Mesendoderm (in vitro differentiated cells): ENCODE data around the gene INPP4A.
"Not testable (repeated sequence)": the region's sequence is repeated elsewhere in the genome, so short reads cannot be mapped to it uniquely, and the experiment has no call there.

ENCODE experiments used
- DNase-seq: peaks from one replicate; pipeline ENCODE4 v3.0.0; 2013
- H2AK5ac ChIP-seq: 2 replicates; pipeline ENCODE4 v1.6.1; 2013; ENCODE audit warnings: low read length, inconsistent platforms
- H2BK120ac ChIP-seq: 2 replicates; pipeline ENCODE4 v1.6.1; 2013; ENCODE audit warnings: low read depth, mild to moderate bottlenecking, low read length, moderate library complexity, mixed read lengths
- H2BK15ac ChIP-seq: replicated peaks from 2 replicates; pipeline ENCODE4 v1.6.1; 2013; ENCODE audit warnings: low read depth, mild to moderate bottlenecking, moderate library complexity
- H2BK5ac ChIP-seq: 2 replicates; pipeline ENCODE4 v1.6.1; 2013; ENCODE audit warnings: low read length, inconsistent platforms
- H3K18ac ChIP-seq: 2 replicates; pipeline ENCODE4 v1.6.1; 2013; ENCODE audit warnings: mild to moderate bottlenecking, low read length, mixed read lengths
- H3K23ac ChIP-seq: one replicate; pipeline ENCODE4 v1.6.1; 2013; ENCODE audit warnings: low read length
- H3K27ac ChIP-seq: 2 replicates; pipeline ENCODE4 v1.5.1; 2013; ENCODE audit warnings: low read depth, mild to moderate bottlenecking, inconsistent platforms, low read length, moderate library complexity
- H3K27me3 ChIP-seq: 2 replicates; pipeline ENCODE4 v1.6.1; 2013; ENCODE audit warnings: low read length, control low read depth, mild to moderate bottlenecking, inconsistent platforms; ENCODE audit not compliant: insufficient read depth, poor library complexity
- H3K36me3 ChIP-seq: 2 replicates; pipeline ENCODE4 v1.6.1; 2013; ENCODE audit warnings: low read length, inconsistent platforms; ENCODE audit not compliant: control insufficient read depth, insufficient read depth
- H3K4ac ChIP-seq: one replicate; pipeline ENCODE4 v1.6.1; 2013; ENCODE audit warnings: low read depth, mild to moderate bottlenecking, low read length, moderate library complexity
- H3K4me1 ChIP-seq: 2 replicates; pipeline ENCODE4 v1.6.1; 2013; ENCODE audit warnings: low read depth, low read length, inconsistent platforms; ENCODE audit not compliant: control insufficient read depth
- H3K4me2 ChIP-seq: 2 replicates; pipeline ENCODE4 v1.6.1; 2013; ENCODE audit warnings: low read length
- H3K4me3 ChIP-seq: 2 replicates; pipeline ENCODE4 v1.5.1; 2013; ENCODE audit warnings: mild to moderate bottlenecking, low read length
- H3K56ac ChIP-seq: one replicate; pipeline ENCODE4 v1.6.1; 2013; ENCODE audit warnings: low read length
- H3K79me1 ChIP-seq: 2 replicates; pipeline ENCODE4 v1.6.1; 2013; ENCODE audit warnings: low read length, inconsistent platforms
- H3K79me2 ChIP-seq: 2 replicates; pipeline ENCODE4 v1.6.1; 2013; ENCODE audit warnings: mild to moderate bottlenecking, low read length; ENCODE audit not compliant: control insufficient read depth, insufficient read depth
- H3K9ac ChIP-seq: 2 replicates; pipeline ENCODE4 v1.6.1; 2013; ENCODE audit warnings: low read length, inconsistent platforms
- H4K5ac ChIP-seq: one replicate; pipeline ENCODE4 v1.6.1; 2013; ENCODE audit warnings: low read length
- H4K8ac ChIP-seq: one replicate; pipeline ENCODE4 v1.6.1; 2013; ENCODE audit warnings: low read depth, mild to moderate bottlenecking, control low read depth, low read length, moderate library complexity
- WGBS: extraction: QIAGEN DNeasy Blood & Tissue Kit; methylation state at CpG from one replicate; pipeline ENCODE4 v1.1.7; 2013; ENCODE audit warnings: low lambda C conversion rate, missing lambda C conversion rate; ENCODE audit not compliant: insufficient coverage; ENCODE audit errors: extremely low coverage; 5-methylcytosine and 5-hydroxymethylcytosine counted together

INPP4A gene

DNA sequence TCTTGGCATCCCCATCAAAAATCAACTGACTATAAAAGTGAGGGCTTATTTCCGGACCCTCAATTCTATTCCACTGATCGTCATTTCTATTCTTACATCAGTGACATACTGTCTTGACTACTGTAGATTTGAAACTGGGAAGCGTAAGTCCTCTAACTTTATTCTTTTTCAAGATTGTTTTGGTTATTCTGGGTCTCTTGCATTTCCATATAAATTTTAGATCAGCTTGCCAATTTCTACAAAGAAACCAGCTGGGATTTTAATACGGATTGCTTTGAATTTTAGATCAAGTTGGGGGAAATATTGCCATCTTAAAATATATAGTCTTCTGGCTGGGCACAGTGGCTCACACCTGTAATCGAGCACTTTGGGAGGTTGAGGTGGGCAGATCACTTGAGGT, 17.9 kb upstream of the INPP4A start:
- H3K4ac ChIP-seq: no peak overlapping the region
- no CpG with 5 or more reads among the region's 5 CpGs for WGBS

DNA sequence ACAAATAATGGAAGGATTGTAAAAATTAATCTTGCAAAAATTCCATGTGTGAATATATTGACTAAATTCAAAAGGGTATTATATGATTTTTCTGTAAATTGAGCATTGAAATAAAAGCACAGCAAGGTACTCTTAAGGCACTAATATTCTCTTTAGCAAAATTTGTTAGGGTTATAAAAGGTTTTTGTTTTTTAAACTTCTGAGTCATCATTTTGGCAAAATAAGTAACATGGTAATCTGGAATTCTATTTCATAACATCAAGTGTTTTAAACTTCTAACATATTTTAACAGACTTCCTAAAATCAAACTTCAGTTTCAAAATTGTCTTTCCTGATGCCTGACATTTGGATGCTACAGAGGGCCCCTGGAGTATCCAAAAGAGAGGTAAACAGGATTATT, 12.5 kb upstream of the INPP4A start:
- Histone ChIP-seq H3K79me1 (no peaks in the 10 kb centered on the region), H3K4me3 (no peak overlapping the region), H3K36me3 (no peaks in the 10 kb centered on the region), H2BK120ac (no peak overlapping the region), H3K23ac (no peak overlapping the region), H2BK15ac (no peak overlapping the region), H3K4me1 (no peaks in the 10 kb centered on the region), H3K27me3 (no peaks in the 10 kb centered on the region), H3K4ac (no peak overlapping the region), H2BK5ac (no peak overlapping the region), H4K8ac (no peak overlapping the region), H2AK5ac (no peak overlapping the region), H3K4me2 (no peak overlapping the region), H3K27ac (no peak overlapping the region), H3K79me2 (no peaks in the 10 kb centered on the region), H4K5ac (no peak overlapping the region), H3K18ac (no peak overlapping the region), H3K9ac (no peak overlapping the region), H3K56ac (no peak overlapping the region)
- DNase-seq: no peak

More for the DNA sequence above, 17.9 kb upstream of the INPP4A start:
- H3K79me1 ChIP-seq: no peaks in the 10 kb centered on the region
- no peaks in the 10 kb centered on the region for H3K27me3 ChIP-seq
- DNase-seq: no peak
- no peaks in the 10 kb centered on the region for H3K4me1 ChIP-seq
- H3K27ac ChIP-seq: no peak overlapping the region
- H3K79me2 ChIP-seq: no peaks in the 10 kb centered on the region
- H2BK15ac ChIP-seq: no peak overlapping the region
- H4K8ac ChIP-seq: no peak overlapping the region
- H2BK120ac ChIP-seq: no peak overlapping the region
- no peak overlapping the region for H2BK5ac ChIP-seq
- H4K5ac ChIP-seq: no peak overlapping the region
- no peaks in the 10 kb centered on the region for H3K36me3 ChIP-seq
- no peak overlapping the region for H3K4me2 ChIP-seq
- no peak overlapping the region for H3K23ac ChIP-seq
- H2AK5ac ChIP-seq: no peak overlapping the region
- no peak overlapping the region for H3K56ac ChIP-seq
- no peak overlapping the region for H3K9ac ChIP-seq
- H3K4me3 ChIP-seq: no peak overlapping the region
- no peak overlapping the region for H3K18ac ChIP-seq

DNA sequence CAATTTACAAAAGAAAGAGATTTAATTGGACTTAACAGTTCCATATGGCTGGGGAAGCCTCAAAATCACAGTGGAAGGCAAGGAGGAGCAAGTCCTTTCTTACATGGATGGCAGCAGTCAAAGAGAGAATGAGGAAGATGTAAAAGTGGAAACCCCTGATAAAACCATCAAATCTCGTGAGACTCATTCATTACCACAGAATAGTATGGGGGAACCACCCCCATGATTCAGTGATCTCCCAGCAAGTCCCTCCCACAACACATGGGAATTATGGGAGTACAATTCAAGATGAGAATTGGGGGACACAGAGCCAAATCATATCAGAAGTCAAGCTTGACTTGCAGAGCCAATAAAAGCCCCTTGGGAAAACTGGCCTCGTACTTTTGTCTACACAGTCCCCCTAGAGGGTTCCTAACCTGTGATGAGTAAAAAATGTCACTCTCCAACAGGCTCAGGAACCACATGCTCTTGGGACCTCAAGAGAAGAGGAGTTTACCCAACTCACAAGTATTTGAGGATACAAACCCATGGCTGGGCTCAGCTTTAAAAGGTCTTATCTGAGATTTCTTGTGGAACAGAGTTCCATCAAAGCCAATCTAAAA, 11.2 kb upstream of the INPP4A start:
- H2BK120ac ChIP-seq: no peak overlapping the region
- H2BK5ac ChIP-seq: no peak overlapping the region
- no peak overlapping the region for H2AK5ac ChIP-seq
- H3K4ac ChIP-seq: no peak overlapping the region
- no peaks in the 10 kb centered on the region for H3K36me3 ChIP-seq
- no peak overlapping the region for H2BK15ac ChIP-seq
- no peak overlapping the region for H3K56ac ChIP-seq
- H3K4me2 ChIP-seq: no peak overlapping the region
- no peak overlapping the region for H3K4me3 ChIP-seq
- no CpG with 5 or more reads among the region's 2 CpGs for WGBS
- no peaks in the 10 kb centered on the region for H3K79me1 ChIP-seq
- no peaks in the 10 kb centered on the region for H3K27me3 ChIP-seq
- no peak overlapping the region for H4K8ac ChIP-seq
- no peak overlapping the region for H3K23ac ChIP-seq
- no peak overlapping the region for H3K27ac ChIP-seq
- H4K5ac ChIP-seq: no peak overlapping the region
- no peak overlapping the region for H3K9ac ChIP-seq
- H3K18ac ChIP-seq: no peak overlapping the region
- DNase-seq: no peak
- H3K4me1 ChIP-seq: no peaks in the 10 kb centered on the region
- H3K79me2 ChIP-seq: no peaks in the 10 kb centered on the region

DNA sequence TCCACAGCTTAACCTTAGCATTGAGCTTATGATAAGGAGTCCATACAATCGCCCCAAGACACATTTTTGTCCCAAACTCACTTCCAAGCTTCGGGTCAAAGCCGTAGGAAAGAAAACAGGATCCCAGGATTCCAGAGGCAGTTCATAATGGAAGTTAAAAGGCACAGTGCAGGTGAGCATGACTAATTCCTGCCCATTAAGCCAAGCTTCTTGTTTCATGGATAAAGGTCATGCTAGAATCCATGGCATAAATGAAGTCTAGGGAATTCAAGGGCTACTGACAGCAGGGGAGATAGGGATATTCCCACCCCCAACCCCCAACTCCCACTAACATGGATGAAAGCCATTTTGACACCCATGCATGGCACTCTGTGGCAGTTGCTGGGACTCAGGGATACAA, 10.2 kb upstream of the INPP4A start:
- no peaks in the 10 kb centered on the region for H3K79me1 ChIP-seq
- no peak overlapping the region for H2BK5ac ChIP-seq
- no peaks in the 10 kb centered on the region for H3K79me2 ChIP-seq
- H3K4ac ChIP-seq: no peak overlapping the region
- WGBS: no CpG with 5 or more reads among the region's 3 CpGs
- no peak overlapping the region for H2BK120ac ChIP-seq
- no peak overlapping the region for H3K4me3 ChIP-seq
- no peak overlapping the region for H3K27ac ChIP-seq
- H3K27me3 ChIP-seq: no peaks in the 10 kb centered on the region
- H3K4me1 ChIP-seq: no peaks in the 10 kb centered on the region
- DNase-seq: no peak
- no peak overlapping the region for H4K8ac ChIP-seq
- H3K18ac ChIP-seq: no peak overlapping the region
- no peak overlapping the region for H2BK15ac ChIP-seq
- H2AK5ac ChIP-seq: no peak overlapping the region
- no peak overlapping the region for H4K5ac ChIP-seq
- no peak overlapping the region for H3K4me2 ChIP-seq
- no peak overlapping the region for H3K9ac ChIP-seq
- no peaks in the 10 kb centered on the region for H3K36me3 ChIP-seq
- H3K23ac ChIP-seq: no peak overlapping the region
- H3K56ac ChIP-seq: no peak overlapping the region

DNA sequence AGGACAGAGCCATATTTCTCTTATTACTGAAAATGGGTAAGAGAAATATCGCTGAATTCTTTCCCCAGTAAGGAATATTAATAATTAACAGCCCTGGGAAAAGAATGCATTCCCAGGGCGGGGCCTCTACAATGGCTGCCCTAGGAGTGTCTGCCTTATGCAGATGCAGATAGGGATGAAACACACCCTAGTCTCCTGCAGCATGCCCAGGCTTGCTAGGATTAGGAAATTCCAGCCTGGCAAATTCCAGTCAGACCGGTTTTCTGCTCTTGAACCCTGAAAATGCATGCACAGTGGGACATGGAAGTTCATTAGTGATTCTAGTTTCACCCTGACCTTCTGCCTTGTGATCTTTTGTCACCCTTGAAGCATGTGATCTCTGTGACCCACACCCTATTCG, 9.0 kb upstream of the INPP4A start:
- not testable (repeated sequence) for H3K4me2 ChIP-seq, H3K4ac ChIP-seq, H2BK15ac ChIP-seq, H3K23ac ChIP-seq, H4K5ac ChIP-seq, H3K27ac ChIP-seq, H2AK5ac ChIP-seq, H4K8ac ChIP-seq, H3K36me3 ChIP-seq, H3K4me3 ChIP-seq, H3K18ac ChIP-seq, H3K4me1 ChIP-seq, H3K9ac ChIP-seq, H3K27me3 ChIP-seq, H2BK120ac ChIP-seq, H2BK5ac ChIP-seq, H3K79me2 ChIP-seq, H3K56ac ChIP-seq, DNase-seq, H3K79me1 ChIP-seq
- no CpG with 5 or more reads among the region's 4 CpGs for WGBS

DNA sequence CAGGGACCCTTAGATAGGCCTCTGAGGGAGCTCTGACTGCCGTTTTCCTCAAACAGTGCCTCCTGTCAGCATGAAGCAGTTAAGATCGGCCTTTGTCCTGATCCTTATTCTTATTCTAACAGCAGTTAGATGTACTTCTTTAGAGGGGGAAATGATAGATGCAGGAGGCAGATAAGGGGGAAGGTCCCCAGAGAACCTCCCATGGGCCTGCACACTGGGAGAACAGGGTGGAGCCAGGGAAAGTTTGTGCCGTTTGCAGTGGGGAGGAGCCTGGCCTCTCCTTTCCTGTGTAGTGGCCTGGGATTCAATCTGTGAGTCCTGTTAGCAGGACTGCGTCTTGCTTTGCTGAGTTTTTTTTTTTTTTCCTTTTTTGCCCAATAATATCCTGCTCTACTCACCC, 7.9 kb upstream of the INPP4A start:
- Histone ChIP-seq H4K5ac (no peak overlapping the region), H2BK5ac (no peak overlapping the region), H2BK15ac (no peak overlapping the region), H2BK120ac (no peak overlapping the region), H3K9ac (no peak overlapping the region), H4K8ac (no peak overlapping the region), H3K36me3 (no peaks in the 10 kb centered on the region), H3K79me1 (no peaks in the 10 kb centered on the region), H3K4me1 (peaks cover 2% of the 10 kb centered on the region), H3K4me2 (no peak overlapping the region), H3K27ac (no peak overlapping the region), H3K4ac (no peak overlapping the region), H3K56ac (no peak overlapping the region), H3K23ac (no peak overlapping the region), H3K27me3 (no peaks in the 10 kb centered on the region), H2AK5ac (no peak overlapping the region), H3K18ac (no peak overlapping the region), H3K4me3 (no peak overlapping the region), H3K79me2 (no peaks in the 10 kb centered on the region)
- no CpG with 5 or more reads among the region's 4 CpGs for WGBS
- no peak for DNase-seq
